Ectodermal cell (in vitro differentiated cells): ENCODE data around the gene C7.
"Not testable (repeated sequence)": the region's sequence is repeated elsewhere in the genome, so short reads cannot be mapped to it uniquely, and the experiment has no call there.

Experiments used
- H3K27ac ChIP-seq: 2 replicates; pipeline ENCODE4 v1.7.0; 2013; ENCODE audit warnings: mild to moderate bottlenecking, low read depth, low read length; ENCODE audit not compliant: insufficient read depth, poor library complexity, severe bottlenecking
- H3K27me3 ChIP-seq: 2 replicates; pipeline ENCODE4 v1.7.0; 2013; ENCODE audit warnings: mild to moderate bottlenecking, low read length; ENCODE audit not compliant: insufficient read depth, control insufficient read depth, poor library complexity, severe bottlenecking
- H3K36me3 ChIP-seq: one replicate; pipeline ENCODE4 v1.7.0; 2013; ENCODE audit warnings: low read length; ENCODE audit not compliant: control insufficient read depth, insufficient read depth
- H3K4me1 ChIP-seq: one replicate; pipeline ENCODE4 v1.7.0; 2013; ENCODE audit warnings: low read length; ENCODE audit not compliant: control insufficient read depth, insufficient read depth
- H3K4me3 ChIP-seq: 2 replicates; pipeline ENCODE4 v1.7.0; 2013; ENCODE audit warnings: low read depth, low read length, control low read depth; ENCODE audit not compliant: insufficient read depth
- H3K9me3 ChIP-seq: 2 replicates; pipeline ENCODE4 v1.7.0; 2013; ENCODE audit warnings: mild to moderate bottlenecking, low read length, moderate library complexity; ENCODE audit not compliant: control insufficient read depth
- WGBS, 2 experiments: methylation state at CpG; one replicate each; pipeline ENCODE4 v1.1.7; 2013; ENCODE audit warnings: missing lambda C conversion rate in 2 of 2; 5-methylcytosine and 5-hydroxymethylcytosine counted together

C7 gene

GRCh38 chr5:40879163-40879942 is 29.9 kb upstream of the C7 start:
- no peaks in the 10 kb centered on the region for H3K27me3 ChIP-seq
- H3K36me3 ChIP-seq = no peaks in the 10 kb centered on the region
- 62 to 77% methylated on average over 4 to 8 of the region's 10 CpGs for WGBS, 2 experiments
- no peak overlapping the region for H3K4me3 ChIP-seq
- no peaks in the 10 kb centered on the region for H3K4me1 ChIP-seq
- H3K9me3 ChIP-seq = no peaks in the 10 kb centered on the region
- no peak overlapping the region for H3K27ac ChIP-seq

DNA sequence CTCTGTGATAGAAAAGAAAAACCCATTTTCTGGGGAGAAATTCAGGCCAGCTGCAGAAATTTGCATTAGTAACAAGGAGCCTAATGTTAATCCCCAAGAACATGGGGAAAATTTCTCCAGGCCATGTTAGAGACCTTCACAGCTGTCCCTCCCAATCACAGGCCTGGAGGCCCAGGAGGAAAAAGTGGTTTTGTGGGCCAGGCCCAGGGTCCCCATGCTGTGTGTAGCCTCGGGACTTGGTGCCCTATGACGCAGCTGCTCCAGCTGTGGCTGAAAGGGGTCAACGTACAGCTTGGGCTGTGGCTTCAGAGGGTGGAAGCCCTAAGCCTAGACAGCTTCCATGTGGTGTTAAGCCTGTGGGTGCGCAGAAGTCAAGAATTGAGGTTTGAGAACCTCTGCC is 27.0 kb upstream of the C7 start:
- Histone ChIP-seq H3K4me3 (no peak overlapping the region), H3K27me3 (no peaks in the 10 kb centered on the region), H3K4me1 (no peaks in the 10 kb centered on the region), H3K27ac (no peak overlapping the region), H3K9me3 (no peaks in the 10 kb centered on the region), H3K36me3 (no peaks in the 10 kb centered on the region)
- WGBS, 2 experiments = 91 to 95% methylated on average over 4 of the region's 4 CpGs

DNA sequence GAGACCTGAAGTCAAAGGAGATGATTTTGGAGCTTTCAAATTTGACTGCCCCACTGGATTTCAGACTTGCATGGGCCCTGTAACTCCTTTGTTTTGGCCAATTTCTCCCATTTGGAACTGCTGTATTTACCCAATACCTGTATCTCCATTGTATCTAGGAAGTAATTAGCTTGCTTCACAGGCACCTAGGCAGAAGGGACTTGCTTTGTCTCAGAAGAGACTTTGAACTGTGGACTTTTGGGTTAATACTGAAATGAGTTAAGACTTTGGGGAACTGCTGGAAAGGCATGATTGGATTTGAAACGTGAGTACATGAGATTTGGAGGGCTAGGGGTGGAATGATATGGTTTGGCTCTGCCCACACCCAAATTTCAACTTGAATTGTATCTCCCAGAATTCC is 26.2 kb upstream of the C7 start:
- H3K27ac ChIP-seq, H3K9me3 ChIP-seq, H3K4me1 ChIP-seq, H3K27me3 ChIP-seq, H3K36me3 ChIP-seq, H3K4me3 ChIP-seq: not testable (repeated sequence)
- 70 to 81% methylated on average over 1 of the region's 1 CpG for WGBS, 2 experiments

GRCh38 chr5:40895440-40896425 is 13.6 kb upstream of the C7 start:
- not testable (repeated sequence) for H3K4me1 ChIP-seq, H3K4me3 ChIP-seq, H3K27me3 ChIP-seq, H3K27ac ChIP-seq, H3K9me3 ChIP-seq, H3K36me3 ChIP-seq
- 53 to 54% methylated on average over 10 of the region's 10 CpGs for WGBS, 2 experiments

- 78 to 86% methylated on average over 6 to 7 of the region's 7 CpGs for WGBS, 2 experiments
These were observed 4.9 kb upstream of the C7 start for GRCh38 chr5:40904205-40904993.

DNA sequence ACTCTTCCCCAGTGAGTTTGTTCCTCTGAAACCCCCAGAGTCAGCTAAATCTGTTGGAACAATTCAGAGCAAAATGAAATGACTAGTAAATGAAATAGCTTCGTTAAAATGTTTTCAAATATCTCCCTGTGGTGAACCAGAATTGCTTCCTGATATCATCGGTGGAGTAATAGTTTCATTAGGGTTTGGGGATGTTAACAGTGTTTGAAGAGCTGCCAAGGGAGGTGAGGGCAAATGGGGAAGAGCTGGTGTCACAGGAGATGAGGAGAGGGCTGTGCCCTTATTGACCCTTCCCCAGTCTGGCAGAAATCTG is 4.3 kb upstream of the C7 start:
- Histone ChIP-seq H3K27ac (no peak overlapping the region), H3K27me3 (no peaks in the 10 kb centered on the region), H3K36me3 (no peaks in the 10 kb centered on the region), H3K4me3 (no peak overlapping the region), H3K4me1 (no peaks in the 10 kb centered on the region), H3K9me3 (no peaks in the 10 kb centered on the region)
- 55 to 67% methylated on average over 2 of the region's 2 CpGs for WGBS, 2 experiments

More at GRCh38 chr5:40904205-40904993, 4.9 kb upstream of the C7 start:
- Histone ChIP-seq H3K27me3 (no peaks in the 10 kb centered on the region), H3K9me3 (no peaks in the 10 kb centered on the region), H3K27ac (no peak overlapping the region), H3K36me3 (no peaks in the 10 kb centered on the region), H3K4me1 (no peaks in the 10 kb centered on the region), H3K4me3 (no peak overlapping the region)

- no peak overlapping the region for H3K27ac ChIP-seq
- no peaks in the 10 kb centered on the region for H3K36me3 ChIP-seq
- H3K4me1 ChIP-seq = no peaks in the 10 kb centered on the region
- 91 to 96% methylated on average over 1 of the region's 1 CpG for WGBS, 2 experiments
- H3K4me3 ChIP-seq = no peak overlapping the region
- H3K9me3 ChIP-seq = no peaks in the 10 kb centered on the region
- H3K27me3 ChIP-seq = no peaks in the 10 kb centered on the region
These were observed 2.9 kb upstream of the C7 start for GRCh38 chr5:40906351-40906751.

GRCh38 chr5:40909723-40910122 is 426 bp downstream of the C7 start:
- Histone ChIP-seq H3K27me3 (no peaks in the 10 kb centered on the region), H3K36me3 (no peaks in the 10 kb centered on the region), H3K9me3 (no peaks in the 10 kb centered on the region), H3K4me3 (no peak overlapping the region), H3K27ac (no peak overlapping the region), H3K4me1 (no peaks in the 10 kb centered on the region)
- 93 to 98% methylated on average over 2 of the region's 2 CpGs for WGBS, 2 experiments

DNA sequence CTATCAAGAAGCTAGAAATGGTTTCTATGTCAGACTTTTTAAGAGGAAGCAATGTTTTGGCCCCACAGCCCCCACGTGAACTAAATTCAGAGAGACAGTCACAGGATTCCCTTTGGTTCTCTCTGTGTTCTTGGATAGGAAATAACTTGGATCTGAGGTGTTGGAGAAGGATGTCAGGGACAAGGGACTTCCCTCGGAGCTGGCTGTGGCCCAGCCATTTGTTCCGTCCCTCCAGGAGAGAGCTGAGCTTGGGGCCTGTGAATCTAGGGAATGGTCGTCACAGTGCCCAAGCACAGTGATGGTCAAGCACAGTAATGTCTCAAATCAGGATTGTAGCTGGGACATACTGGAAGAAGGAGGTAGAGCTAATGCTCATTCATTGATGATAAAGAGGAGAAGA is 2.0 kb downstream of the C7 start:
- H3K27me3 ChIP-seq = no peaks in the 10 kb centered on the region
- H3K4me1 ChIP-seq = no peaks in the 10 kb centered on the region
- WGBS, 2 experiments = 77 to 84% methylated on average over 4 of the region's 4 CpGs
- no peaks in the 10 kb centered on the region for H3K9me3 ChIP-seq
- H3K4me3 ChIP-seq = no peak overlapping the region
- H3K27ac ChIP-seq = no peak overlapping the region
- H3K36me3 ChIP-seq = no peaks in the 10 kb centered on the region

- H3K27ac ChIP-seq = no peak overlapping the region
- 70 to 72% methylated on average over 7 of the region's 7 CpGs for WGBS, 2 experiments
These were observed 5.5 kb downstream of the C7 start for GRCh38 chr5:40914835-40915234.

More at GRCh38 chr5:40914835-40915234, 5.5 kb downstream of the C7 start:
- H3K36me3 ChIP-seq = no peaks in the 10 kb centered on the region
- no peaks in the 10 kb centered on the region for H3K9me3 ChIP-seq
- no peaks in the 10 kb centered on the region for H3K4me1 ChIP-seq
- H3K4me3 ChIP-seq = no peak overlapping the region
- no peaks in the 10 kb centered on the region for H3K27me3 ChIP-seq
